ENCODE results near the gene PAM. TPM values are rescaled to one million over a fixed set of nuclear protein-coding genes. Genes with fewer than 3 reads are reported as not detected.

Gene PAM
- total and polyA plus RNA-seq, 3 donors from 2014 or later: 65.5 to 92.5 (median 77.5) TPM

- no peak for DNase-seq
- 74 to 81% methylated on average over 2 of the region's 2 CpGs for WGBS, 2 donors
- H3K9me3 ChIP-seq: no peaks in the 10 kb centered on the region
- H3K36me3 ChIP-seq (ENCODE audit: low read depth, missing control alignments): no peaks in the 10 kb centered on the region
- TF ChIP-seq CTCF (IDR thresholded peaks at IDR 0.05) (no peak), POLR2A (IDR thresholded peaks at IDR 0.05) (no peak)
- H3K27me3 ChIP-seq: no peaks in the 10 kb centered on the region
- H3K27ac ChIP-seq: no peak overlapping the region
- intact Hi-C loops (cut with DNase I; ENCODE audit: low total_unique reads): no loop called here
- no peak overlapping the region for H3K4me3 ChIP-seq
- no peaks in the 10 kb centered on the region for H3K4me1 ChIP-seq
Observed at GRCh38 chr5:102800427-102800826, 45.3 kb downstream of the PAM start.

DNA sequence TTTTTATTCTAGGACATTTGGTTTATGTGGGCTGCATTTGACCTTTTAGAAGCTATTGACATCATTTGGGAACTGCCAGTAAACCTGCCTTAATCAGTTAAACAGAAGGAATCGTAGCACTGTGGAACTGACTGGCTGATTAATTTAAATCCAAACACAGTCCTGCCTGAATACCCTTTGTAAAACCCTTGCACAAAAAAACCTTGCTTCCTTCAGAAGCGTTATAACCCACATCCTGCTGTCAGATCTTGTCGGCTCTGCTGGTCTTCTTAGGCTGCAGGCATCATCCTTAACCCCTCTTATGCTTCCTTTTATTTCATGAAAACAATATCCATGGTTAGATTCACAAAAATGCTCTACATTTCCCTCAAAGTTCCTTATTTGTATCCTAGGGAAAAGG is 46.3 kb downstream of the PAM start:
- no peak for DNase-seq
- Histone ChIP-seq H3K9me3 (no peaks in the 10 kb centered on the region), H3K36me3 (ENCODE audit: low read depth, missing control alignments) (no peaks in the 10 kb centered on the region), H3K4me1 (no peaks in the 10 kb centered on the region), H3K27ac (no peak overlapping the region), H3K27me3 (no peaks in the 10 kb centered on the region), H3K4me3 (no peak overlapping the region)
- intact Hi-C loops (cut with DNase I; ENCODE audit: low total_unique reads): no loop called here
- TF ChIP-seq CTCF (IDR thresholded peaks at IDR 0.05): no peak
- no peak for TF ChIP-seq POLR2A (IDR thresholded peaks at IDR 0.05)
- 36 to 40% methylated on average over 3 of the region's 3 CpGs for WGBS, 2 donors

GRCh38 chr5:102802708-102803458 is 47.8 kb downstream of the PAM start:
- H3K9me3 ChIP-seq: no peaks in the 10 kb centered on the region
- H3K27me3 ChIP-seq: no peaks in the 10 kb centered on the region
- WGBS, 2 donors: 85 to 87% methylated on average over 6 of the region's 6 CpGs
- TF ChIP-seq CTCF (IDR thresholded peaks at IDR 0.05) (no peak), POLR2A (IDR thresholded peaks at IDR 0.05) (no peak)
- no peak for DNase-seq
- no peak overlapping the region for H3K27ac ChIP-seq
- H3K36me3 ChIP-seq (ENCODE audit: low read depth, missing control alignments): no peaks in the 10 kb centered on the region
- intact Hi-C loops (cut with DNase I; ENCODE audit: low total_unique reads): no loop called here
- H3K4me1 ChIP-seq: no peaks in the 10 kb centered on the region
- H3K4me3 ChIP-seq: no peak overlapping the region

DNA sequence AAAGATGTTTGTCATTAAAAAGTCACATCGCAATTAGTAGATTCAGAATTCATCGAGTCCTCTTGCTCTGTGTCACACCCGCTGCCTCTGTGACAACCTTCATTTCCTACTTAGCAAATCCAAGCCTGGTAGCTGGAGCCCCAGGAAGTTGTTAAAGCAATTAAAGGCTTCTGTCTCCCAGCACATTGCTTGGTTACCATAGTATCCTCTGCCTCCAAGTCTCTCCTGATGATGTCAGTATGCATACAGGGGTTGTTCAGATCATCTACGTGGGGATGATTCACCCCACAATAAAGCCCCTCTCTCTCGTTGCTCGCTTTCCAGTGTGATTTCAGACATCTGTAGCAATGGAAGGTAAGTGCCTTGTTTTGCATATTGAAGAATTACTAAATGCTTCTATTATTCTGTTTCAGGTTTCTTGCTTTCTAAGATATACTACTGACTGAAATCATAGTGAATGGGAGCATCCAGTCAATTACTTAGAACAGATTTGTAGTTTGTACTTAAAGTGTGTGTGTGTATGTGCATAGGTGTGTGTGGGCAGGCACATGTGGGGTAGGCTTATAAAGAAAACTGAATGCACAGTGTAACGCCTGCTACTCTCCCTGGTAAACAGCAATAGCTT is 52.9 kb downstream of the PAM start:
- Histone ChIP-seq H3K9me3 (no peaks in the 10 kb centered on the region), H3K36me3 (ENCODE audit: low read depth, missing control alignments) (no peaks in the 10 kb centered on the region), H3K27ac (no peak overlapping the region), H3K4me1 (no peaks in the 10 kb centered on the region), H3K27me3 (no peaks in the 10 kb centered on the region), H3K4me3 (no peak overlapping the region)
- intact Hi-C loops (cut with DNase I; ENCODE audit: low total_unique reads): no loop called here
- TF ChIP-seq CTCF (IDR thresholded peaks at IDR 0.05) (no peak), POLR2A (IDR thresholded peaks at IDR 0.05) (no peak)
- no peak for DNase-seq
- WGBS, 2 donors: 76% methylated on average over 7 of the region's 7 CpGs

All from testis (tissue), 3 donors.